Peyer's patch (tissue), 4 donors: ENCODE measurements around the gene SPAG7. TPM values are rescaled to one million over a fixed set of nuclear protein-coding genes. Genes with fewer than 3 reads are reported as not detected.

Experiments
- DNase-seq, 3 donors: peaks; one replicate each; pipeline ENCODE4 v3.0.0-alpha.2; 2017 to 2019
- H3K27ac ChIP-seq, 4 donors: fragments of 200-600 bp; sonication (generic); one replicate each; pipeline ENCODE4 v1.5.1; 2016 to 2019
- H3K27me3 ChIP-seq, 2 donors: fragments of 200-600 bp; sonication (generic); one replicate each; pipeline ENCODE4 v1.5.1; 2019
- H3K36me3 ChIP-seq, 3 donors: fragments of 200-600 bp; sonication (generic); one replicate each; pipeline ENCODE4 v1.5.1; 2016 to 2019
- H3K4me1 ChIP-seq, 4 donors: fragments of 200-600 bp; sonication (generic); one replicate each; pipeline ENCODE4 v1.5.1; 2016 to 2019
- H3K4me3 ChIP-seq, 4 donors: fragments of 200-600 bp; sonication (generic); 1 replicate in 3 of 4; 2 replicates in 1 of 4; pipeline ENCODE4 v1.5.1; 2016 to 2019; ENCODE audit warnings: mild to moderate bottlenecking in 1 of 4
- H3K9me3 ChIP-seq, 4 donors: fragments of 200-600 bp; sonication (generic); one replicate each; pipeline ENCODE4 v1.5.1; 2016 to 2019; ENCODE audit warnings: mild to moderate bottlenecking in 1 of 4
- CTCF ChIP-seq, 6 experiments: fragments of 450-650 bp in 4 of 6; fragments of 200-600 bp in 2 of 6; sonication (generic) in 1 of 6; IDR thresholded peaks; one replicate each; pipeline ENCODE4 v1.5.1; 2017 to 2019; ENCODE audit warnings: antibody characterized with exemption in 6 of 6, mild to moderate bottlenecking in 3 of 6, moderate library complexity in 1 of 6
- POLR2A ChIP-seq, 2 donors: fragments of 450-650 bp; IDR thresholded peaks; one replicate each; pipeline ENCODE4 v1.5.1; 2017; ENCODE audit warnings: antibody characterized with exemption in 2 of 2, mild to moderate bottlenecking in 2 of 2, moderate library complexity in 2 of 2
- total RNA-seq, 4 donors: library from RNA; depleted of rRNA; stranded (reverse); fragments of >200 nt; gene quantifications; one replicate each; pipeline ENCODE4 v1.1.0, GENCODE V29; 2016

SPAG7 gene
- total RNA-seq, 4 donors from 2014 or later: 34.2 to 85.0 (median 48.9) TPM

GRCh38 chr17:4951486-4951885, 16.1 kb downstream of the SPAG7 start:
- DNase-seq: no peak
- no peak overlapping the region for H3K27ac ChIP-seq

DNA sequence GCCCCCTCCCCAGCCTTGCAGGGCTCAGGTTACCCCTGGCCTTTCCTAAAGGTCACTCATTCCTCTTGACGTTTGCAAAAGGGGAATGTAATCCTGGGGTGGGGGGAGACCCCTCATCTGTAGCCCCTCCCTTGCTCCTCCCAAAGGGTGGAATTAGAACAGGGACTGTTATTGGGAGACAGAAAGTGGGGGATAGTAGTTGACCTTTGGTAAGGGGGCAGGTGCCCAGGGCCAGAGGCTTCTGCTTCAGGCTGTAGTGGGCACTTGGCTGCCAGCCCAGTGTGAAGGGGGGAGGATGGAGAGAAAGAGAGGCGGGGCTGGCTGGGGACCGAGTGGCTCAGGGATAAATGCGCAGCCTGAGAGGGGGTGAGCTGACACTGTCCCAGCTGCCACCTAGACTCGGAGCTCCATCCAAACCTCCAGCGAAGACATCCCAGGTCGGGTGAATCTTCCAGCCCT, 16.8 kb downstream of the SPAG7 start, which contains the start of gene ENO3:
Gene ENO3 (plus strand): TSS at position 374 of the 459 bp plus-strand sequence. CDS start 711 bp downstream, outside the sequence.
- TF ChIP-seq CTCF (IDR thresholded peaks at IDR 0.05): no peak
- TF ChIP-seq POLR2A (IDR thresholded peaks at IDR 0.05): no peak
- H3K9me3 ChIP-seq: no peaks in the 10 kb centered on the region
- peaks cover 0 to 9% (median 0%) of the 10 kb centered on the region in 3 donors for H3K36me3 ChIP-seq
- no peaks in the 10 kb centered on the region for H3K27me3 ChIP-seq
- no peak for DNase-seq
- peak within 1 kb of the TSS; percentile 96 to 99 (median 98) for H3K27ac ChIP-seq
- H3K4me3 ChIP-seq: peak within 1 kb of the TSS; percentile 95 to 100 (median 98)
- H3K4me1 ChIP-seq: peaks cover 4 to 23% (median 16%) of the 10 kb centered on the region in 4 donors

More at GRCh38 chr17:4951486-4951885, 16.1 kb downstream of the SPAG7 start:
- TF ChIP-seq POLR2A (IDR thresholded peaks at IDR 0.05) (no peak), CTCF (IDR thresholded peaks at IDR 0.05) (no peak)
- H3K9me3 ChIP-seq: no peaks in the 10 kb centered on the region
- H3K36me3 ChIP-seq: peaks cover 0 to 1% (median 0%) of the 10 kb centered on the region in 3 donors
- peaks cover 4 to 16% (median 10%) of the 10 kb centered on the region in 4 donors for H3K4me1 ChIP-seq
- no peaks in the 10 kb centered on the region for H3K27me3 ChIP-seq
- no peak overlapping the region for H3K4me3 ChIP-seq

- Histone ChIP-seq H3K4me1 (peaks cover 4 to 29% (median 22%) of the 10 kb centered on the region in 4 donors), H3K36me3 (peaks cover 0 to 14% (median 0%) of the 10 kb centered on the region in 3 donors), H3K27me3 (no peaks in the 10 kb centered on the region), H3K9me3 (no peaks in the 10 kb centered on the region), H3K27ac (peak overlapping the region; percentile 96 to 99 (median 98)), H3K4me3 (peak overlapping the region; percentile 95 to 100 (median 98))
- TF ChIP-seq POLR2A (IDR thresholded peaks at IDR 0.05) (peak in 1 of 2 donors; percentile 38), CTCF (IDR thresholded peaks at IDR 0.05) (no peak)
- DNase-seq: peak; percentile 51 to 76 (median 73)
Measured at GRCh38 chr17:4950075-4950745, 17.4 kb downstream of the SPAG7 start.

DNA sequence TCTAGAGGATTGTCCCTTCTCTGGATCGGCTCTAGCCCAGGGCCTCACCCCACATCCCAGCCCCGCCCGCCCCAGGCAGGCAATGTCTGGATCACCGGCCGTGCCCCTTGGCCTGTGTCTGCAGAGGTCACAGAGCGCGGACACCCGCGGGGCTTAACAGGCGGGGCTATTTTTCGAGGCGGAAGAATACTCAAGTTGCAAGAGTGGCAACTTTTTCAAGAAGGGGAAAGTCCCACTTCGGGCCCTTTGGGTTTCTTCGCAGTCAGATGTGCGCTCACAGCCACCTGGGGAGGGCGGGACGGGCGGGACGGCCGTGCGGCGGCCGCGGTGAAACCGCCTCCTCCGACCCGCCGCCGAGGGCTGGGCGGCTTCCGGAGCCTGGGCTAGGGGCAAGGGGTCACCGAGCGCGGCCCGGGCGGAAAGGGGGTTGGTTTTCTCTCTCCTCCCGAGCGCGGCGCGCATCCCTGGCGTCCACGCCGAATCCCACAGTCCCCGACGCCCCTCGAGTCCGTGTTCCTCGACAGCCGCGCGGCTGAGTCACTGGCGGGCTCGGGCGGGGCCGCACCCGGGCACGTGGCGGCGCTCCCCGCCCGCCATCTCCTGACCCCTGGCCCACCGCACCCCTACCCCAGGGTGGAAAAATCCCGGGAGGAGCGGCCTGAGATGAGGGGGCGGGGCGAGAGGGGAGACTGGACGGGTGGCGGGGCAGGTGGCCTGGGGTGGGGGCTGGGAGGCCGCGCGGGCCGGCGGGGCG, 18.1 kb downstream of the SPAG7 start:
- Histone ChIP-seq H3K9me3 (no peaks in the 10 kb centered on the region), H3K27me3 (no peaks in the 10 kb centered on the region), H3K4me3 (peak overlapping the region; percentile 95 to 100 (median 98)), H3K4me1 (peaks cover 4 to 36% (median 28%) of the 10 kb centered on the region in 4 donors), H3K36me3 (peaks cover 0 to 20% (median 0%) of the 10 kb centered on the region in 3 donors), H3K27ac (peak overlapping the region; percentile 96 to 99 (median 98))
- DNase-seq: peak; percentile 74 to 94 (median 91)
- peak in 1 of 6 experiments; percentile 5 for TF ChIP-seq CTCF (IDR thresholded peaks at IDR 0.05)
- peak in 1 of 2 donors; percentile 42 for TF ChIP-seq POLR2A (IDR thresholded peaks at IDR 0.05)

DNA sequence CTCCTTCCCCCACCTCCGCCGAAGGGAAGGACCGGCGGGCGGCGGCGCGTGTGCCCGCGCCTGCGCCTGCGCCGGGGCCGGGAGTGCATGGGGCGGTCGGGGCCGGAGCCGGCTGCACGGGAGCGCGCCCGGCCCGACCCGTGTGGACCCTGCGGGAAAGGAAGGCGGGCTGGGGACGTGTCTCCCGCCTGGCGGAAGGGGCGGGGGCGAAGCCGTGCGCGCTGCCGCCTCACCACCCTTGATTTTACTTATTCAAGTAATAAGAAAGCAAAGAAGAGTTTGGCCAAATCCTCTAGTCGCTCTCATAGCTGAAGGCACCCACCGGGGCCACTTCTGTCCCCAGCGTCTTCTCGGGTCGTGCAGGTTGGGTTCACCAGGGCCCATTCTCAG, 18.7 kb downstream of the SPAG7 start:
- H3K4me1 ChIP-seq: peaks cover 4 to 40% (median 31%) of the 10 kb centered on the region in 4 donors
- H3K27me3 ChIP-seq: no peaks in the 10 kb centered on the region
- H3K27ac ChIP-seq: peak overlapping the region; percentile 96 to 99 (median 98)
- H3K36me3 ChIP-seq: peaks cover 0 to 25% (median 0%) of the 10 kb centered on the region in 3 donors
- H3K9me3 ChIP-seq: no peaks in the 10 kb centered on the region
- TF ChIP-seq POLR2A (IDR thresholded peaks at IDR 0.05): peak; percentile 42 to 66
- TF ChIP-seq CTCF (IDR thresholded peaks at IDR 0.05): peak in 1 of 6 experiments; percentile 3
- H3K4me3 ChIP-seq: peak overlapping the region; percentile 95 to 100 (median 98)
- DNase-seq: peak; percentile 76 to 92 (median 91)
